ENCODE measurements around the gene SPSB3. TPM values are rescaled to one million over a fixed set of nuclear protein-coding genes. Genes with fewer than 3 reads are reported as not detected.

The SPSB3 gene
- total RNA-seq, 1 experiment from 2014 or later: 31.2 TPM

DNA sequence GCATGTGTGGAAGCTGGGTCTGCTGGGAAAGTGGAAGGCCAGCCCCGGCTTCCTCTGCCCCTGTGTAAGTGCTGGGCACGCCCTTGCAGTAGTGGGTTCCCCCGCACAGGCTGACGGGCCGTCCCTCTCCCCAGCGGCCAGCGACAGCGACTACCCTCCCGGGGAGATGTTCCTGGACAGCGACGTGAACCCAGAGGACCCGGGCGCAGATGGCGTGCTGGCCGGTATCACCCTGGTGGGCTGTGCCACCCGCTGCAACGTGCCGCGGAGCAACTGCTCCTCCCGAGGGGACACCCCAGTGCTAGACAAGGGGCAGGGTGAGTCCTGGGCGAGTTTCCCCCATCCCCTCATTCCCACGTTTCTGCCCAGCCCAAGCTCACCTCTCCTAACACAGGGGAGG lies 16.5 kb downstream of the SPSB3 start:
- no peak for DNase-seq (ENCODE audit: low read depth)

DNA sequence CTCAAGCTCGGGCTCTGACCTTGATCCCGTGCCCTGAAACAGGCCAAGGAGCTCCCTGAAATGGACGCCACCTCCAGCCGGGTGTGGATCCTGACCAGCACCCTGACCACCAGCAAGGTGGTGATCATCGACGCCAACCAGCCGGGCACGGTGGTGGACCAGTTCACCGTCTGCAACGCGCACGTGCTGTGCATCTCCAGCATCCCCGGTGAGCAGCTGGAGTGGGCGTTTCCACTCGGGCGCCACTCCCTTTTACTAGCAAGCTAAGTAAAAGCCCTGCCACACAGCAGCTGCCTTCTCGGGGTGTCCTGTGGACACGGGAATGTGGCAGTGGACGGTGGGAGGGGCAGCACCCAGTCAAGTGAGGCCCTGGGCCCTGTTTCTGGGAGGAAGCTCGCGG lies 17.4 kb downstream of the SPSB3 start:
- DNase-seq (ENCODE audit: low read depth): no peak

DNA sequence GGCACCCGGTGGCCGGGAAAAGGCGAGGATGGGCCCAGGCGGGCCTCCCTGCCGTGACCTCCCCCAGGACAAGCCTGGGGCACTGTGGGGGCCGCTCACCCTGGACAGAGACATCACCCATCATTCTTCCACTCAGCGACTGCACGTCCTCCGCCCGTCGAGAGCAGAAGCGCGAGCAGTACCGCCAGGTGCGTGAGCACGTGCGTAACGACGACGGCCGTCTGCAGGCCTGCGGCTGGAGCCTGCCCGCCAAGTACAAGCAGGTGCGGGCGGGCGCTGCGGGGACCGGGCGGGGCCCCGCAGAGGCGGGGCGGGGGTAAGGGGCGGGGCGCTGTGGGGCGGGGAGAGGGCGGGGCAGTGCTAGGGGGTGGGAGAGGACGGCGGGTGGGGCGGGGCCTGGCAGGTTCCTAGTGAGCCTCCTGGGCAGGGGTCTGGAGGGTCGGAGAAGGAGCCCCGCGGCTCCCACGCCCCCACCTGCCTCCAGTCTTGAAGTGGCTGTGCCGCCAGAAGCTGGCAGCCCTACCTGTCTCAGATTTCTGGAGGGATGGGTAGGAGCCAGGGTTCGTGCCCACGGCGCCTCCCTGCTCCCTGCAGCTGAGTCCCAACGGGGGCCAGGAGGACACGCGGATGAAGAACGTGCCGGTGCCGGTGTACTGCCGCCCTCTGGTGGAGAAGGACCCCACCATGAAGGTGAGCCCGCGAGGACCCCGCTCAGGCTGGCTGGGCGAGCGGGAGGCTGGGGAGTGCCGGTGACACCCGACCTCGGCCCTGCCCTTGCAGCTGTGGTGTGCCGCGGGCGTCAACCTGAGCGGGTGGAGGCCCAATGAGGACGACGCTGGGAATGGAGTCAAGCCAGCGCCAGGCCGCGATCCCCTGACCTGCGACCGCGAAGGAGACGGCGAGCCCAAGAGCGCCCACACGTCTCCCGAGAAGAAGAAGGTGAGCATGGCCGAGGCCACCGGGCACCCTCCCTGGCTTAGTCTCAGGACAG lies 18.6 kb downstream of the SPSB3 start:
- no peak for DNase-seq (ENCODE audit: low read depth)

DNA sequence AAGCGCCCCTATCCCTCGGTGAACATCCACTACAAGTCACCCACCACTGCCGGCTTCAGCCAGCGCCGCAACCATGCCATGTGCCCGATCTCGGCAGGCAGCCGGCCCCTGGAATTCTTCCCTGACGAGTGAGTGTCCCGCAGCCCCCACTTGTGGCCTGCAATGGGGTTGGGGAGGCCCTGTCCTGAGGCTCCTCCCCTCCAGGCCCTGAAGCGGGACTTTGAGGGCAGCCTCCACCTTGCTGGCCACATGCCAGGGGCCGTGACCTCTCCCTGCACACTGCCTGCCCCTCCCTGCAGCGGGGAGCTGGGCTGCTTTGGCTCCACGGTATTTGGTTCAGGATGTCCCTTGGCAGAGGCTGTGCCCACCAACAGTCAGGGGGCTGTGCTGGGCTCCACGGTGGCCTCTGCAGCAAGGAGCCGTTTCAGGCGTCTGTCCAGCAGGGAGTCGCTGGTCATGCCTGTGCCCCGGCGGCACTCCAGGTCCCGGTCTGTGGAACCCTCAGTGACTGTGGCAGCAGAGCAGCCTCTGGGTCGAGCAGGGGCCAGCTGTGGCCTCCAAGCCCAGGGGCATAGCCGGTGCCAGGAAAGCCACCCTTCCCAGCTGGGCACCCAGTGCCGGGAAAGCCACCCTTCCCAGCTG lies 19.4 kb downstream of the SPSB3 start:
- DNase-seq (ENCODE audit: low read depth): no peak

DNA sequence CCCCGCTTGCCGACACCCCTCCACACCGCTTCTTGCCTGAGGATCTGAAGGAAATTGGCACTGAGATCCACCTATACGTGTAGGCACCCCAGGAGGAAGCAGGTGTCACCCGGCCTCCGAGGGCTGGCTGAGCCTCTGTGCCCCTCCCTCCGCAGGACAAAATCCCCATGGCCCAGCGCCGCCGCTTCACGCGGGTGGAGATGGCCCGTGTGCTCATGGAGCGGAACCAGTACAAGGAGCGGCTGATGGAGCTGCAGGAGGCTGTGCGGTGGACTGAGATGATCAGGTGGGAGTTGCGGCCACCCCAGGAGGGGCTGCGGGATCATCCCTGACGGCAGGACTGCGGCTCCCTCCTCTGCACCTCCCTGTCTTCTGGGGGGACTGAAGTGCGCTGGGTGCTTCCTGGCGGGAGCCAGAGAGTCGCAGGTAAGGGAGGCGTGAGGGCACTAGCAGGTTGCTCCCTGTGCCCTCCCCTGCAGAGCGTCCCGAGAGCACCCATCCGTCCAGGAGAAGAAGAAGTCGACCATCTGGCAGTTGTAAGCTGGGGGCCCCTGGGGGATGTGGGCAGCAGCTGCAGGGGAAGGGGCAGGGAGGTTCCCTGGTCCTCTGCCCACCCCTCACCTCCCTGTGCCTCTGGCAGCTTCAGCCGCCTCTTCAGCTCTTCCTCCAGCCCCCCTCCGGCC lies 20.0 kb downstream of the SPSB3 start:
- DNase-seq (ENCODE audit: low read depth): no peak

DNA sequence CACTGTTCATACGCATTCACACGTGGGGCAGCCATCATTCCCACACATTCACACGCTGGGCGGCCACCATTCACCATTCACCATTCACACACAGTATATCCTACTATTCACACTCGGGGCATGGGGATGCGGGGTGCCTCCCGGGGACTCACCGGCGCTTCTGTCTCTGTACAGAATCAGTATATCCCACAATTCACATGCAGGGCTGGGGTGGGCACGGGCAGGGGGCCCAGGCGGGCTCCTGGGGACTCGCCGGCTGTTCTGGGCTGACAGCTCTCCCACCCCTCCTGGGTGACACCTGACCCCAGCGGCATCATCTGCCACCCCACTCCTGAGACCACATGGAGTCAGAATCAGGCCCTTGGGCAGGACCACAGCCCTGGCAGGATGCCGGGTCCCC lies 20.6 kb downstream of the SPSB3 start:
- DNase-seq (ENCODE audit: low read depth): no peak

DNA sequence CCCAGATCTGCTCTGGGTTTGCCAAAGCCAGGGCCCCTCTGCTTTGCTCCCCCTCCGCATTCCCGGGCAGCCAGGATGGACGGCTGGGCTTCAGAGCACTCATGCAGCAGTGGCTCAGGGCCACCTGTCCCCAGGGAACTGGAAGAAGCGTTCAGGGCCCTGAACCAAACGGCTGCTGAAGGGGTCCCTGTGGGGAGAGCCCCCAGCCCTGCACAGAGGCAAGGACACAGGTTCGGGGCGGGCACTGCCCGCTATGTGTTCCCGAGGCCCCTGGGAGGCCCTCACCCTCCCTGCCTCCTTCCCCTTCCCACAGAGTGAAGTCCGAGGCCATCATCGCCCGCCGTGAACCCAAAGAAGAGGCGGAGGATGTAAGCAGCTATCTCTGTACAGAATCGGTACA lies 21.5 kb downstream of the SPSB3 start:
- no peak for DNase-seq (ENCODE audit: low read depth)

DNA sequence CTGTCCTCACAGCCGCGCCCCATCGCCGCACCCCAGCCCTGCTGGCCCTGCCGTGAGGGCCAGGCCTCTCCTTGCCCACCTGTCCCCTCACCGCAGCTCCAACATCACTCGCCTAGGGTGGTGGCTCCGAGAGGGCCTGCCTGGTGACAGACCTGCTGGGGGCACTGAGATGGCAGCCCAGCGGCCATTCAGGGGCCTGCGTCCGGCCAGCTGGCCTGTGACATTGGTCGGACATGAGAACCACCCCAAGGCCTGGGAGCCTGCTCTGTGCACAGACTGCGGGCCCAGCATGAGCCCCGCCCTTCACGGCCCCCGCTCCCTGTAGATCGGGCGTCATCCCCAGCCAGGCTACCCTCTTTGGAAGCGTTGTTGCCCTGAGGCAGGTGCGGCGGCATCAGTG lies 22.9 kb downstream of the SPSB3 start:
- DNase-seq (ENCODE audit: low read depth): no peak

DNA sequence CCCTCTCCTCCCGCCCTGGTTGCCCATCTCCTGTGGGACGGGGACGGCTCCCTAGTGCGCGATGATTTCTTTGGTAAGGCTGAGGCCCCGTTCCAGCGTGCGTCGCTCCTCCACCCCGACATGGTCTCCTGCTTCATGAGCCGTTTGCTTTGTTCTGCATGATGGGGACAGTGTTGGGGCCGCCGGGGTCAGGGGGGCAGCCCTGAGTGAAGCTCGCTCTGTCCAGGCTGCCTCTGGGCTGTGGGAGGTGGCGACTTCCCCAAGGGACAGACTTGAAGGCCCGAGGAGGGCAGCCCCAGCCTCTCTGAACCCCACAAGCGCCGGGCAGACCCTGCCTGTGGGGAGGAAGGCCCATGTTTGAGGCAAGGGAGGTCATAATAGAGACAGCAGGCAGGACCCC lies 23.4 kb downstream of the SPSB3 start:
- no peak for DNase-seq (ENCODE audit: low read depth)

DNA sequence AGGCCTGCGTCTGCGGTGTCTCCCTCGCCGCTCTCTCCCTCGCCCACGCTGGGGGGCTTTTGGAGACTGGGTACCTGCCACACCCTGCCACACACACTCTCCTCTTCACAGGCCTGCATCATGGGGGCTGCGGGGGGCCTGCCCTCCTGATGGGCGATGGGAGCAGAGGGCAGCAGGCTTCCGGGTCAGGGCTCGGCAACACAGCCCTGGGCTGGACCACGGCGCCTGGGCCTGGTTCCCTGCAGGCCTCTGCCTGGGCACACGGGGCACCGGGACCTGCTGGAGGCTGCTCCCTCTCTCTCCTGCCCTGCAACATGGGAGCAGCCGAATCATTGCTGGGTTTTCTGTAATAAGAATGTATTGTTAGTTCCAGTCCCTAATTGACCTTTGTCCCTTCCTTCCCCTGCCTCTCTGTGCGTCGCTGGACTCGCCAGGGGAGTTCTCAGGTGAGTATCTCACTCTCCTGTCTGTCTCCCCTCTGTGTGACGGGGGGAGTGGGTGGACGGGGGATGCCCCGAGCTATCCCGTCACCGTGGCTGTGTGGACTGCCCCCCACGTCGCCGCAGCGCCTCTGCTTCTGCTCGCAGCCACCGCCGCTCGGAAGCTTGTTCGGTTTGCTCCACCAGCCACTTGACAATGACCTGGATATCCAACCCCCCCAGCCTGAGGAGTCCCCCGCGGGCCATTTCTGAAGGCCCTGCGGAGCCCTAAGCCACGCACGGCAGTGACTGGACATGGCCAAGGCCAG lies 24.5 kb downstream of the SPSB3 start:
- no peak for DNase-seq (ENCODE audit: low read depth)

DNA sequence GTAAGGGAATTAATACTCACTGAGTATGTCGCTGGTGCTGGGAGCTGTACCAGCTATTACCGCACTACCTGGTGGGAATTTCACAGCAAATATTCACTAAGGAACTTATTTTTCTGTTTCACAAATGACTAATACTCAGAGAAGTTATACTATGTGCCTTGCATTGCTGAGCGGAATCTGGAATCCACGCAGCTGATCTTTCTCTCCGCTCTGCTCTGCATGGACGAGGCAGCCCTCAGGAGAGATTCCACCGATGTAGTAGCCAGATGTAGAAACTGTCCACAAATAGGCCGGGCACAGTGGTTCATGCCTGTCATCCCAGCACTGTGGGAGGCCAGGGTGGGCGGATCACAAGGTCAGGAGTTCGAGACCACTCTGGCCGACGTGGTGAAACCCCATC lies 28.2 kb downstream of the SPSB3 start:
- no peak for DNase-seq (ENCODE audit: low read depth)

DNA sequence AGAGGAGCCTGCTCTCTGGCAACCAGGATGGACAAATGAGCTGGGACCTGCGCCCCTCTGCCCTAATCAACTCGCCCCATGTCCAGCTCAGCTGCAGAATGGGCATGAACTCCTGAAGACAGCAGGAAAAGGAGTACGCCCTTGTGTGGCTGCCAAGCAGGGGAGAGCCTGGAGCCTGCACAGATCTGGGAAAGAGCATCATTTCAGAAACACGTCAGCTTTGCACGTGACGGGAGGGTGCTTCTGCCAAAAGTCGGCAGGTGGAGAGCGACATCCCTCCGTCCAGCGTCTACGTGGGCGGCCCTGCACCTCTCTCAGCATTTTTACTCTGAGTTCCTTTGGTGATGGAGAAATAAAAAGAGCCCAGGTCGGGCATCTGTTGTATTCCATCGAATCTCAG lies 29.5 kb downstream of the SPSB3 start:
- DNase-seq (ENCODE audit: low read depth): no peak

DNA sequence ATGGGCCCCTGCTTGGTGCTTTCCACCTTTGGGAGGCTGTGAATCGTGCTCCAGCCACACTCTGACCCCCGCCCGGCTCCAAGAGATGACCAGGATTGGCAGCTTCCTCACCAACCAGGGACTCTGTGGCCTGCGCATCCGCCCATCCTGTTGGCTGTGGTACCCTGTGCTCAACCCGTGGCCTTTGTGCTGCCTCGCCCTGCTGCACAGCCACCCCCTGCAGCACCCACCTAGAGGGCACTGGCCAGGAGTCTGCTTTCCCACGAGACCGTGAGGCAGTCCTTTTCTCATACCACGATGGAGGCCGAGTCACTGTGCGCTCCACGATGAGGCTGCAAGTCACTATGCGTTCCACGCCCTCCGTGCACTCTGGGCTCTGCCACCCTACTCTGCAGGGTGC lies 30.4 kb downstream of the SPSB3 start:
- DNase-seq (ENCODE audit: low read depth): no peak

DNA sequence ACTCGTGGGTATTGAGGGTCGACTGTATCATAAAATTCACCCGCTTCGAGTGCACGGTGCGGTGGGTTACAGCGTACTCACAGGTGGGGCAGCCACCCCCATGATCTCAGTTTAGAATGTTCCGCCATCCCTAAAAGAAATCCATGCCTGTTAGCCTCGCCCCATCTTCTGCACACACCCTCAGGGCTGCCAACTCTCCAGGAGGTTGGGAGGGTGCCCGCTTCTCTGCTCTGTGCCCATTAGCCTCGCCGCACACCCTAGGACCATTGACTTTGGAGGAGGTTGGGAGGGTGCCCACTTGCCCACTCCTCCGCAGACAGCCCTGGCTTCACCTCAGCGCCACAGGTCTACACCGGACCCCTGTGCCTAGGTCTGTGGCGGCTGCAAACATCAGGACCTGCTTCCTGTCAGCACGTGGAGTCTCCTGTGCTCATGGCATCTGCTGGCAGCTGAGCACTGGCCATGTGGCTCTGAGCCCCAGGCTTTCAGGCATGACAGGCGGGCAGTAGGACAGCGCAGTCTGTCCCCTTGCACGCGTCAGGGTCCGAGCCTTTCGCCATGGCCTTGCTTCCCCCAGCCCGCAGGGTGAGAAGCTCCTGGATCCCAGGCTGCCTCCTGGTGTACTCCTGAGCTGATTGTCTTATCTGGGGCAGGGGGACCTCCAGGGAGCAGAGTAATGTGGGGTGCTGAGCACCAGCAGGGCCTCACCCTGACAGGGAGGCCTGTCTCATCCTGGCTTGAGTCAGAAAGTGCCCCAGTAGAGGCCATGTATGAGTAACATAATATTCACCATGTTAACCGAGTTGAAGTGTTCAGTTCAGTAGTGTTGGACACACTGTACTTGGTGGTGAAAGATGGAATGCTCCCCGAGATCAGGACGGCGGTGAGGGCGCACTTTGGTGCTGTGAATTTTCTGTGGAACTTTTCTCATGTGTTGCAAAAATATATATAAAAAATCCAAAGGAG lies 32.9 kb downstream of the SPSB3 start:
- DNase-seq (ENCODE audit: low read depth): no peak

DNA sequence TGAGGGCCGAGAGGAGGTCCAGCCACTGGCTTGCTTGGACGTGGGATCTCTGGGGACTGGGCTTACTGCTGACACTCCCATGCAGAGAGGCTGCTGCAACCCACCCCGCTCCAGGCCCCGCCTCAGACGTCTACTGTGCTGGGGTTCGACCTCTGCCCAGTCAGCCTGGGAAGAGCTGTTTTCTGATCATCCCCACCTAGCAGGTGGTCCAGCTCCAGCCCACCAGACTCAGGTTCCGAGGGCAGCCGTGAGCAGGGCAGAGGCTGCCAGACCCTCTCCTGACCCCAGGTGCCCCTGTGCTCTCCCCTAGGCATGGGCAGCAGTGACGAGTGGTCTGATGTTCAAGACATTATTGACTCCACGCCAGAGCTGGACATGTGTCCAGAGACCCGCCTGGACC lies 34.4 kb downstream of the SPSB3 start:
- DNase-seq (ENCODE audit: low read depth): no peak

DNA sequence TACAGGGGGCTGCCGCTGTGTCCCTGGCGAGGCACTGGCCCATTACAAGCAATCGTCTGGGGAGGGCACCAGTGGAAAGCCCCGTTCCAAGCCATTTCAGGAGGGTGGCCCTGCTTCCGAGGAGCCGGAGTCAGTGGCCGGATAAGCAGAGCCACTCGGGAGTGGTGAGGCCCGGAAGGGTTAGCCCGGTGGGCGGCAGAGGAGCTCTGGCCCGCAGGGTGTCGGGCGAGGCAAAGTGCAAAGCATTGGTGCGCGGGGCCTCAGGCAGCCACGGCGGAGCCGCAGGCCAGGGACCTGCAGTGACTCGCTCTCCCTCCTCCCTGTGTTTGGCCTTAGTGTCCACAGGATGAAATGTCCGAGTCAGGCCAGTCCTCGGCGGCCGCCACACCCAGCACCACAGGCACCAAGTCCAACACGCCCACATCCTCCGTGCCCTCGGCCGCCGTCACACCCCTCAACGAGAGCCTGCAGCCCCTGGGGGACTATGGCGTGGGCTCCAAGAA lies 35.6 kb downstream of the SPSB3 start:
- DNase-seq (ENCODE audit: low read depth): no peak

DNA sequence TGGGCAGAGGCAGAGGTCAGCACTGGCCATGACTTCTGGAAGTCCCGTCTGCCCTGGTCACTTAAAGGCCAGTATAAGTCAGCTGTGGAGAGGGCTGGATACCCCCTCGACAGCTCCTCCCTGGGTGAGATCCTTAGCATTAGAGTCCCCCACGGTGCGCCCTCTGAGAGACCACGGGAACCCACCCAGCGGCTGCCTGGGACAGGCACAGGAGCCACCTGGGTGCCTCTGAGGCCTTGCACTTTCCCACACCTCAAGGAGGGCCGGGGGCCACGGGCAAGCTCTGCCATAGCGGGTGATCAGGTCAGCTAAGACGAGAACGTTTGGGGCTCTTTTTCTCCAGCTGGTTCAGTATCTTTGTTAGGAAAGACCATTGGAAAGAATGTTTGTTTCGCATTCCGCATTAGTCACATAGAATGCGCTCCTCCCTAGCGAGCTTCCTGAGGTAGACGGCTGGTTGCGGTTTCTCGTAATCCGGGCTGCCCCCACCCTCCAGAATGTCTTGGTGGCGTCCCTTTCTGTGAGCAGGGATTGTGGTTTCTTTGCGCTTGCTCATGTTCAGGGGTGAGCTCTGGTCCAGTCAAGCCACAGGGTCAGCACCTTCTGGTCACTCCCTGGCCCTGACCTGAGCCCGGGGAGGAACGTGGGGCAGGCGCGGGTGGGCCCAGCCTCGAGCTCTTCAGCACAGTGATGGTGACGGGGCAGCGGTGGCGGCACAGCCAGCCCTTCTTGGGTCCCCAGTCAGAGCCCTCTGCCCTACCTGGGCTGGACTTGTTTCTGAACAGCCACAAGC lies 36.3 kb downstream of the SPSB3 start:
- DNase-seq (ENCODE audit: low read depth): peak; percentile 95

DNA sequence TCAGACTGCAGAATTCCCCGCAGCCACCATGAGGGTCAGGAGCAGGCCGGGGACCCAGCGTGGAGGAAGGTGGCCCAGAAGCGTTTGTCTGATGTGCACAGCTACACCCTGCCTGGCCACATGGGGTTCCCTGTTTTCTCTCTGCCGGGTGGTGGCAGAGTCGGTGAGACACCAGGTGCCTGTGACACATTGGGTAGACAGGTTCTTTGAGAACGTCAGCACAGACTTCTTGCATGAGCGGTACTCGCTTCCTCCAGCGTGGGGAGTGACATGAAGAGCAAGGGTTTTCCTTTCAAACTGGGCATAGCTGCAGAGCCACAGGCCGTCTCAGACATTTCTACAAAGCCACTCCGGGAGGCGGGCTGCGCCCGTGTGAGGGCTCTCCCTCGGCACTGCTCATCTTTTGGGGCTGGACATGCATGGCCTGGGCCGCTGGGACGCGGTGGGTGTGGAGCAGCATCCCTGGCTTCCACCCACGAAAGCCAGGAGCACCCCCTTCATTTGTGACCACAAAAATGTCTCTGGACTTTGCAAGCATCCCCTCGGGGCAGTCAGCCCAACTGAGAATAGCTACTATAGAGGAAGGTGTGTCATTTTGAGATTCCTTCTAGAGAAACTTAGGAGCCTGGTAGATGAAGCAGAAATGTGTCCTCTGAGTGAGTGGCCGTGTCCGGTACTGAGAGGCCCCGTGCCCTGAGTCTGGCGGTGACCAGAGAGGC lies 37.0 kb downstream of the SPSB3 start:
- peak; percentile 79 for DNase-seq (ENCODE audit: low read depth)
